ENCODE results near the gene TNFRSF13B. TPM values are rescaled to one million over a fixed set of nuclear protein-coding genes. Genes with fewer than 3 reads are reported as not detected.

Gene TNFRSF13B
- total RNA-seq, 3 donors from 2014 or later = 0.38 to 1.4 (median 0.98) TPM

- Histone ChIP-seq H3K36me3 (ENCODE audit: low read depth) (no peaks in the 10 kb centered on the region), H3K9me3 (peaks cover 9% of the 10 kb centered on the region), H3K4me1 (ENCODE audit: low read depth) (no peaks in the 10 kb centered on the region), H3K4me3 (no peak overlapping the region)
- intact Hi-C loops (cut with DNase I, micrococcal nuclease) = no loop called here
- ATAC-seq (no peak), DNase-seq (no peak)
- TF ChIP-seq CTCF (IDR thresholded peaks at IDR 0.05) = no peak
Observed at GRCh38 chr17:16950488-16950887, 21.4 kb downstream of the TNFRSF13B start.

- TF ChIP-seq CTCF (IDR thresholded peaks at IDR 0.05) = no peak
- Histone ChIP-seq H3K4me1 (ENCODE audit: low read depth) (no peaks in the 10 kb centered on the region), H3K36me3 (ENCODE audit: low read depth) (no peaks in the 10 kb centered on the region), H3K9me3 (peaks cover 9% of the 10 kb centered on the region), H3K4me3 (no peak overlapping the region)
- no peak for ATAC-seq
- no peak for DNase-seq
- intact Hi-C loops (cut with DNase I, micrococcal nuclease) = no loop called here
Observed at GRCh38 chr17:16948587-16949376, 23.1 kb downstream of the TNFRSF13B start.

GRCh38 chr17:16947470-16947869 lies 24.4 kb downstream of the TNFRSF13B start:
- Histone ChIP-seq H3K4me1 (ENCODE audit: low read depth) (no peaks in the 10 kb centered on the region), H3K9me3 (peaks cover 9% of the 10 kb centered on the region), H3K36me3 (ENCODE audit: low read depth) (no peaks in the 10 kb centered on the region), H3K4me3 (no peak overlapping the region)
- TF ChIP-seq CTCF (IDR thresholded peaks at IDR 0.05) = no peak
- ATAC-seq (no peak), DNase-seq (no peak)
- intact Hi-C loops (cut with DNase I, micrococcal nuclease) = no loop called here

- peaks cover 9% of the 10 kb centered on the region for H3K9me3 ChIP-seq
- TF ChIP-seq CTCF (IDR thresholded peaks at IDR 0.05) = no peak
- ATAC-seq (no peak), DNase-seq (no peak)
- intact Hi-C loops (cut with DNase I, micrococcal nuclease) = no loop called here
- H3K4me3 ChIP-seq = no peak overlapping the region
- no peaks in the 10 kb centered on the region for H3K36me3 ChIP-seq (ENCODE audit: low read depth)
- H3K4me1 ChIP-seq (ENCODE audit: low read depth) = no peaks in the 10 kb centered on the region
Observed at GRCh38 chr17:16945663-16946218, 26.2 kb downstream of the TNFRSF13B start.

GRCh38 chr17:16945136-16945482 lies 26.8 kb downstream of the TNFRSF13B start:
- ATAC-seq (no peak), DNase-seq (no peak)
- H3K4me1 ChIP-seq (ENCODE audit: low read depth) = no peaks in the 10 kb centered on the region
- TF ChIP-seq CTCF (IDR thresholded peaks at IDR 0.05) = no peak
- peaks cover 9% of the 10 kb centered on the region for H3K9me3 ChIP-seq
- intact Hi-C loops (cut with DNase I, micrococcal nuclease) = no loop called here
- no peaks in the 10 kb centered on the region for H3K36me3 ChIP-seq (ENCODE audit: low read depth)
- H3K4me3 ChIP-seq = no peak overlapping the region

Data from mucosa of descending colon (tissue), 3 donors.